ENCODE data around the gene CACNA1C.

CACNA1C gene

DNA sequence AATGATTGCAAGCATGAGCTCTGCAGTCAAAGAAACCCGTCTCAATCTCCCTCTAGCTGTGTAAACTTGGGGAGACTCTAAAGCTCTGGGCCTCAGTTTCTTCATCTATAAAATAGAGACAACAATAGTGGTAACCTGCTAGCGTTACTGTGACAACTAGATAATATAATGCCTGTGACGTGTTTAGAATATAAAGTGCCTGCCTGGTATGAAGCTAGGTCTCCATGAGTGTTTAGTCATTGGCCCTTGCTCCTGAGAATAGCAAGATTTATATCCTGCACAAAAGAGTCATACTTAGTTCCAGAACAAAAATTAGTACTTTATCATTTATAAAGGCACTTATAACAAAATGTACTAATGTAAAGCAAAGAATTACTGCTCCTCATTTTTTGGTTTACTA is 39.7 kb upstream of the CACNA1C start:
- H3K27me3 ChIP-seq (replicated peaks in 2 of 5; ENCODE audit: control insufficient read depth in 4 of 5, insufficient read depth in 5 of 5, low read length in 4 of 5) = no peaks in the 10 kb centered on the region
- no peak overlapping the region for H3K27ac ChIP-seq (ENCODE audit: insufficient read depth in 1 of 2, low read depth in 1 of 2, low read length in 2 of 2, poor library complexity in 1 of 2, severe bottlenecking in 2 of 2)
- DNase-seq = no peak
- H3K4me3 ChIP-seq (ENCODE audit: control insufficient read depth in 1 of 7, extremely low read depth in 1 of 7, insufficient read depth in 4 of 7, low read depth in 2 of 7, low read length in 6 of 7) = no peak overlapping the region
- 100% methylated on average over 1 of the region's 3 CpGs for WGBS (ENCODE audit: insufficient coverage)
- no peaks in the 10 kb centered on the region for H3K9me3 ChIP-seq (ENCODE audit: control extremely low read depth in 1 of 5, control insufficient read depth in 4 of 5, insufficient read depth in 2 of 5, low read depth in 1 of 5, low read length in 4 of 5)
- ChIA-PET POLR2A (no interaction called here), CTCF (no interaction called here)
- H3K4me1 ChIP-seq (ENCODE audit: control extremely low read depth in 1 of 4, control insufficient read depth in 4 of 4, insufficient read depth in 4 of 4, low read length in 3 of 4) = no peaks in the 10 kb centered on the region
- H3K36me3 ChIP-seq (ENCODE audit: control insufficient read depth in 4 of 4, insufficient read depth in 4 of 4, low read length in 3 of 4) = no peaks in the 10 kb centered on the region

DNA sequence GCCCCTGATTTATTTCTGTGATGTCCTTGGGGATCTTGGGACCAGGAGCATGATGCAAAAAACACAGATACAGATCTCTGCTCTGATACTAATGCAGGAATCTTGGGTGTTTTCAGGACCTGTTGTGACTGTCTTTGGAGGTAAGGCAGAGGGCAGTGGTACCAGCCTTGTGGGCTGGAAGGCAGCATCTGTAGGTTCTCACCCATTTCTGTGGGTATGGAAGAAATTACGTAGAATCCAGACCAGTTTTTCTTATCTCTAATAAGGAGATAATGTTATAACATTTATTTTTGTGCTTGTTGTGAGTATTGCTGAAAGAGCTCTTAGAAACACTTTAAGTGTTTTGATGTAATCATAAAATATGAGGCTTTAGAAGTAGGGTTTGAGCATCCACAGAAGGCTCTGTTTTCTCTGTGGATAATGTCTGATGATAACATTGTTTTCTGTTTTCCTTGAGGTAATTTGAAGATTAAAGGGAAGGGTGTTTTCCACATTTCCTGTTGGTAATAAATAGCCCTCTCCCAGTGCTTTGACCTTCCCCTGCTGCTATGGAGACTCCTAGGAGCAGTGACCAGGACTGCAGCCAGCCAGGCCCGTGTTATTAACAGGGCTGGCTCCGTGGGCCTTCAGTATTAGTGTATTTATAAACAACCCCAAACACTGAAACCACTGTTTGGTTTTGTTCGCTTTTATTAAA is 39.1 kb upstream of the CACNA1C start:
- Histone ChIP-seq H3K9me3 (ENCODE audit: control extremely low read depth in 1 of 5, control insufficient read depth in 4 of 5, insufficient read depth in 2 of 5, low read depth in 1 of 5, low read length in 4 of 5) (no peaks in the 10 kb centered on the region), H3K4me1 (ENCODE audit: control extremely low read depth in 1 of 4, control insufficient read depth in 4 of 4, insufficient read depth in 4 of 4, low read length in 3 of 4) (no peaks in the 10 kb centered on the region), H3K36me3 (ENCODE audit: control insufficient read depth in 4 of 4, insufficient read depth in 4 of 4, low read length in 3 of 4) (no peaks in the 10 kb centered on the region), H3K4me3 (ENCODE audit: control insufficient read depth in 1 of 7, extremely low read depth in 1 of 7, insufficient read depth in 4 of 7, low read depth in 2 of 7, low read length in 6 of 7) (no peak overlapping the region), H3K27ac (ENCODE audit: insufficient read depth in 1 of 2, low read depth in 1 of 2, low read length in 2 of 2, poor library complexity in 1 of 2, severe bottlenecking in 2 of 2) (no peak overlapping the region), H3K27me3 (replicated peaks in 2 of 5; ENCODE audit: control insufficient read depth in 4 of 5, insufficient read depth in 5 of 5, low read length in 4 of 5) (no peaks in the 10 kb centered on the region)
- POLR2A ChIA-PET = no interaction called here
- WGBS (ENCODE audit: insufficient coverage) = 100% methylated on average over 2 of the region's 4 CpGs
- DNase-seq = no peak
- CTCF ChIA-PET = no interaction called here

DNA sequence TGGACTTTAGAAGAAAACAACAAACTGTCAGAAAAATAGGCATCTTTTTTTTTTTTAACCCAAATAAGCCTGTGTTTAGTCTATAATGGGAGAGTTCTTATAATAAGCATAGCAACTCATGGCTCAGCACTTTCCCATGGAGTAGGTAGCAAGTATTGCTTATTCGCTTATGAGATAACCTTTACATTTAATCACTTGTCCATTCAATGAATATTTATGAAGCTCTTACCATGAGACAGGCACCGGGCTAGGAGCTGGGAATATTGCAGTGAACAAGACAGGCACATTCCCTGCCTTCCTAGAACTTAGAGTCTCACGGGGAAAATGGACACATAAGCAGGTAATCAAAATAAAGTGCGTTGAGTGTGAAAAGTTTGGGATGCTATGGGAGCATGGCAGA is 38.6 kb upstream of the CACNA1C start:
- ChIA-PET POLR2A (no interaction called here), CTCF (no interaction called here)
- Histone ChIP-seq H3K9me3 (ENCODE audit: control extremely low read depth in 1 of 5, control insufficient read depth in 4 of 5, insufficient read depth in 2 of 5, low read depth in 1 of 5, low read length in 4 of 5) (no peaks in the 10 kb centered on the region), H3K27me3 (replicated peaks in 2 of 5; ENCODE audit: control insufficient read depth in 4 of 5, insufficient read depth in 5 of 5, low read length in 4 of 5) (no peaks in the 10 kb centered on the region), H3K27ac (ENCODE audit: insufficient read depth in 1 of 2, low read depth in 1 of 2, low read length in 2 of 2, poor library complexity in 1 of 2, severe bottlenecking in 2 of 2) (no peak overlapping the region), H3K4me1 (ENCODE audit: control extremely low read depth in 1 of 4, control insufficient read depth in 4 of 4, insufficient read depth in 4 of 4, low read length in 3 of 4) (no peaks in the 10 kb centered on the region), H3K4me3 (ENCODE audit: control insufficient read depth in 1 of 7, extremely low read depth in 1 of 7, insufficient read depth in 4 of 7, low read depth in 2 of 7, low read length in 6 of 7) (no peak overlapping the region), H3K36me3 (ENCODE audit: control insufficient read depth in 4 of 4, insufficient read depth in 4 of 4, low read length in 3 of 4) (no peaks in the 10 kb centered on the region)
- 100% methylated on average over 3 of the region's 4 CpGs for WGBS (ENCODE audit: insufficient coverage)
- no peak for DNase-seq

DNA sequence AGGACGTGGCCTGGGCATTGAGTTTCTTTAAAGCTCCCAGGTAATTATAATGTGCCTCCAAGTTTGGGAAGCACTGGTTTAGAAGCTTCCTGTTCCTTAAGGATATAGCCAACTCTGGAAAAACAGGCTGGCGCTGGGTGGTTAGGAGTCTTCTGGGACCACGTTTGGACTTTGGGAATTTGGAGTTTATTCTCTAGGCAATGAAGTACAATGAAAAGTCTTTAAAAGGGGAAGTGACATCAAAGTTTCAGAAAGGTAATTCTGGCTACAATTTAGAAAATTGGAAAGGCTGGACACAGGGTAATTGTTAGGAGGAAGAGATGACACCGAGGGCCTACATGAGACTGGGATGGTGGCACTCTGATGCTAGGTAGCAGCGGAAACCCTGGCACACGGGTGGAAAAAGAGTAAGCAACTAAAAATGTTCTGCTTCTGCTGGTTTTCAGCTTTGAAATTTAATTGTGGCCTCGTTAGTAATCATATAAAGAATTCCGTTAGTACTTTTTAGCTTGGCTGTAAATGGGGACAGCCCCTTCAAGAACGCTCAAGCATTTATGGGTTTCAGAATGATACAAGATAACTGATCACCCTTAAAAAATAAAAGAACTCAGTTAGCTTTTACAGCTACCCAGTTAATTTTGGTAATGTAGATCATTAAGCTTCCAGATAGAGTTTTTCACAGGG is 35.8 kb upstream of the CACNA1C start:
- Histone ChIP-seq H3K4me1 (ENCODE audit: control extremely low read depth in 1 of 4, control insufficient read depth in 4 of 4, insufficient read depth in 4 of 4, low read length in 3 of 4) (no peaks in the 10 kb centered on the region), H3K9me3 (ENCODE audit: control extremely low read depth in 1 of 5, control insufficient read depth in 4 of 5, insufficient read depth in 2 of 5, low read depth in 1 of 5, low read length in 4 of 5) (peaks cover 0 to 4% (median 0%) of the 10 kb centered on the region in 5 experiments), H3K27ac (ENCODE audit: insufficient read depth in 1 of 2, low read depth in 1 of 2, low read length in 2 of 2, poor library complexity in 1 of 2, severe bottlenecking in 2 of 2) (no peak overlapping the region), H3K4me3 (ENCODE audit: control insufficient read depth in 1 of 7, extremely low read depth in 1 of 7, insufficient read depth in 4 of 7, low read depth in 2 of 7, low read length in 6 of 7) (no peak overlapping the region), H3K36me3 (ENCODE audit: control insufficient read depth in 4 of 4, insufficient read depth in 4 of 4, low read length in 3 of 4) (no peaks in the 10 kb centered on the region), H3K27me3 (replicated peaks in 2 of 5; ENCODE audit: control insufficient read depth in 4 of 5, insufficient read depth in 5 of 5, low read length in 4 of 5) (no peaks in the 10 kb centered on the region)
- ChIA-PET CTCF (interaction anchor here (0.6 to 2.3 kb wide), 2 partner anchors 9 to 121 kb away, joined by 3 to 7 read pairs; no protein-coding TSS in a partner anchor), POLR2A (interaction anchor here (0.6 kb wide), 2 partner anchors 14 to 366 kb away, joined by 3 to 4 read pairs; no protein-coding TSS in a partner anchor)
- no peak for DNase-seq
- WGBS (ENCODE audit: insufficient coverage) = 95% methylated on average over 8 of the region's 9 CpGs

DNA sequence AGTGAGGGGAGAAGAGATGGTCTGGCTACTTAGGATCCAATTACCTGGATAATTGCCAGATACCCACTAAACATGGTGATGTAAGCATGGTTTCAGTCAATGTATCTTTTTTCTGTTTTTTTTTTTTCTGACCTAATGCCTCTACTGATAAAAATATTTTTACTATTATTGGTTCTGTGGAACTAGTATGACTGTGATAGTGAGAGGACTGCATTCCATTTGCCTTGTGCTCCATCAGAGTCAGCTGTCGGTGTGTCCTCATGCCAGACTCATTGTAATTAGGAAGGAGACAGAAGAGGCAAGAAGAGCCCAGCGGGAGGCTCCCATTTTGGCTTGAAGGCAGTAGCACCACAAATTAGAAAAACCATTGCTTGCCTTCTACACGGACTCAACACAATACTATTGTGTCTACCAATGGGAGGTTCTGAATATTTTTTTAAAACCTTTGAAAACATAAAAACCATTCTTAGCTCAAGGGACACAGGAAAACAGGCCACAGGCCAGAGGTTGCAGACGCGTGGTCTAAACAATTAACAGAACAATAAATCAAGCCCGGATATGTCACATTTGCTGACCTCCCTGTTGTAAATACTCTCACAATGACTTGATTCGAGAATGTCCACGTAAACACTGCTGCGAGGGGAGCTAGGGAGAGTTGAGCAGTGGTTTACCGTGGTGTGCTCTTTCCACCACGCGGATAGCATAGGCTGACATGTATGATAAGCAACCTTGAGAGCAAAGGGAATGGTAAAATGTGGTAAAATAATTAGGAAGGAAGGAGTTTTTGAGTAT is 35.0 kb upstream of the CACNA1C start:
- ChIA-PET POLR2A (no interaction called here), CTCF (interaction anchor here (0.6 to 2.3 kb wide), 4 partner anchors 10 to 122 kb away, joined by 3 to 7 read pairs (median 4); no protein-coding TSS in a partner anchor)

DNA sequence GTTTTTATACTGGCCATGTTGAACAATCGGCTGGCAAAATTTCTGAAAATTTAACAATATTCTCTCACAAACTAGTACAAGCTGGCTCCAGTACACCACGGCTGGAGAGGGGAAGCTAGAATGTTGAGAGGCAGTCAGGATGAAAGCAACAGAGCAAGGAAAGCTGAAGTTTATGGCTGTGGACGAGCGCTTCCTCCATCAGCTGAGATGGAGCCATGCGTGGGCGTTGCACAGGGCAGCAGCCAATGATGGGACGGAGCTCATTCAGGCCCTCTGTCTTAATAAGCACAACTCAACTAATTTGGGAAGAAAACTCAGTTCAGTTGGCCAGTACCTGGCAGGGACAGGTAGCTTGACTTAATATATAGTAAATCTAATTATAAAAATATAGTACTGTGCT is 34.4 kb upstream of the CACNA1C start:
- DNase-seq = no peak
- peaks cover 0 to 4% (median 1%) of the 10 kb centered on the region in 4 experiments for H3K4me1 ChIP-seq (ENCODE audit: control extremely low read depth in 1 of 4, control insufficient read depth in 4 of 4, insufficient read depth in 4 of 4, low read length in 3 of 4)
- POLR2A ChIA-PET = no interaction called here
- H3K27ac ChIP-seq (ENCODE audit: insufficient read depth in 1 of 2, low read depth in 1 of 2, low read length in 2 of 2, poor library complexity in 1 of 2, severe bottlenecking in 2 of 2) = no peak overlapping the region
- no peaks in the 10 kb centered on the region for H3K36me3 ChIP-seq (ENCODE audit: control insufficient read depth in 4 of 4, insufficient read depth in 4 of 4, low read length in 3 of 4)
- no peak overlapping the region for H3K4me3 ChIP-seq (ENCODE audit: control insufficient read depth in 1 of 7, extremely low read depth in 1 of 7, insufficient read depth in 4 of 7, low read depth in 2 of 7, low read length in 6 of 7)
- H3K9me3 ChIP-seq (ENCODE audit: control extremely low read depth in 1 of 5, control insufficient read depth in 4 of 5, insufficient read depth in 2 of 5, low read depth in 1 of 5, low read length in 4 of 5) = peaks cover 0 to 4% (median 0%) of the 10 kb centered on the region in 5 experiments
- 97% methylated on average over 5 of the region's 7 CpGs for WGBS (ENCODE audit: insufficient coverage)
- CTCF ChIA-PET = interaction anchor here (0.9 to 2.3 kb wide), 5 partner anchors 8 to 16 kb away, joined by 3 to 7 read pairs (median 4); no protein-coding TSS in a partner anchor
- H3K27me3 ChIP-seq (replicated peaks in 2 of 5; ENCODE audit: control insufficient read depth in 4 of 5, insufficient read depth in 5 of 5, low read length in 4 of 5) = no peaks in the 10 kb centered on the region

More for the DNA sequence above, 35.0 kb upstream of the CACNA1C start:
- Histone ChIP-seq H3K36me3 (ENCODE audit: control insufficient read depth in 4 of 4, insufficient read depth in 4 of 4, low read length in 3 of 4) (no peaks in the 10 kb centered on the region), H3K9me3 (ENCODE audit: control extremely low read depth in 1 of 5, control insufficient read depth in 4 of 5, insufficient read depth in 2 of 5, low read depth in 1 of 5, low read length in 4 of 5) (peaks cover 0 to 4% (median 0%) of the 10 kb centered on the region in 5 experiments), H3K4me1 (ENCODE audit: control extremely low read depth in 1 of 4, control insufficient read depth in 4 of 4, insufficient read depth in 4 of 4, low read length in 3 of 4) (no peaks in the 10 kb centered on the region), H3K27ac (ENCODE audit: insufficient read depth in 1 of 2, low read depth in 1 of 2, low read length in 2 of 2, poor library complexity in 1 of 2, severe bottlenecking in 2 of 2) (no peak overlapping the region), H3K27me3 (replicated peaks in 2 of 5; ENCODE audit: control insufficient read depth in 4 of 5, insufficient read depth in 5 of 5, low read length in 4 of 5) (no peaks in the 10 kb centered on the region), H3K4me3 (ENCODE audit: control insufficient read depth in 1 of 7, extremely low read depth in 1 of 7, insufficient read depth in 4 of 7, low read depth in 2 of 7, low read length in 6 of 7) (no peak overlapping the region)
- DNase-seq = no peak
- WGBS (ENCODE audit: insufficient coverage) = 78% methylated on average over 10 of the region's 12 CpGs

All from common myeloid progenitor, CD34-positive (primary cell).